GM18867 (cell line): ENCODE results near the gene C10orf67.
"Not testable (repeated sequence)": the region's sequence is repeated elsewhere in the genome, so short reads cannot be mapped to it uniquely, and the experiment has no call there.

Experiments used
- ATAC-seq: cut with Tn5 transposase; IDR thresholded peaks from one replicate; pipeline ENCODE4 v1.9.1; 2021; ENCODE audit warnings: mild to moderate bottlenecking, moderate library complexity; ENCODE audit not compliant: unreplicated experiment

Gene C10orf67

GRCh38 chr10:23326544-23327307 lies 17.9 kb downstream of the C10orf67 start:
- ATAC-seq, result no peak

GRCh38 chr10:23325132-23325531 lies 19.5 kb downstream of the C10orf67 start:
- peak; percentile 96 for ATAC-seq

GRCh38 chr10:23324351-23324750 lies 20.2 kb downstream of the C10orf67 start:
- ATAC-seq, result no peak

GRCh38 chr10:23322082-23322481 lies 22.5 kb downstream of the C10orf67 start:
- no peak for ATAC-seq

- no peak for ATAC-seq
Measured at GRCh38 chr10:23319835-23320234, 24.8 kb downstream of the C10orf67 start.

- ATAC-seq, result no peak
Measured at GRCh38 chr10:23318359-23318758, 26.2 kb downstream of the C10orf67 start.

GRCh38 chr10:23317416-23317815 lies 27.2 kb downstream of the C10orf67 start:
- no peak for ATAC-seq

- no peak for ATAC-seq
Measured at GRCh38 chr10:23316406-23316805, 28.2 kb downstream of the C10orf67 start.

- no peak for ATAC-seq
Measured at GRCh38 chr10:23315966-23316365, 28.6 kb downstream of the C10orf67 start.

- peak; percentile 55 for ATAC-seq
Measured at GRCh38 chr10:23314835-23315239, 29.8 kb downstream of the C10orf67 start.

GRCh38 chr10:23311034-23311433 lies 33.6 kb downstream of the C10orf67 start:
- no peak for ATAC-seq

- no peak for ATAC-seq
Measured at GRCh38 chr10:23310404-23310803, 34.2 kb downstream of the C10orf67 start.

GRCh38 chr10:23299961-23300360 lies 44.6 kb downstream of the C10orf67 start:
- not testable (repeated sequence) for ATAC-seq

- ATAC-seq, result no peak
Measured at GRCh38 chr10:23294638-23295247, 49.9 kb downstream of the C10orf67 start.

- no peak for ATAC-seq
Measured at GRCh38 chr10:23293973-23294590, 50.5 kb downstream of the C10orf67 start.

GRCh38 chr10:23293145-23293724 lies 51.4 kb downstream of the C10orf67 start:
- ATAC-seq, result peak; percentile 96

- no peak for ATAC-seq
Measured at GRCh38 chr10:23291551-23292334, 52.9 kb downstream of the C10orf67 start.

GRCh38 chr10:23284674-23285335 lies 59.8 kb downstream of the C10orf67 start:
- no peak for ATAC-seq

GRCh38 chr10:23284155-23284554 lies 60.4 kb downstream of the C10orf67 start:
- ATAC-seq, result no peak

GRCh38 chr10:23283680-23284079 lies 60.9 kb downstream of the C10orf67 start:
- ATAC-seq, result no peak
